Measurements from ENCODE around the gene FAM174C. TPM values are rescaled to one million over a fixed set of nuclear protein-coding genes. Genes with fewer than 3 reads are reported as not detected.

Gene FAM174C
- total RNA-seq, 1 donor from 2014 or later, result 32.7 TPM

- TF ChIP-seq, protein P1, sequence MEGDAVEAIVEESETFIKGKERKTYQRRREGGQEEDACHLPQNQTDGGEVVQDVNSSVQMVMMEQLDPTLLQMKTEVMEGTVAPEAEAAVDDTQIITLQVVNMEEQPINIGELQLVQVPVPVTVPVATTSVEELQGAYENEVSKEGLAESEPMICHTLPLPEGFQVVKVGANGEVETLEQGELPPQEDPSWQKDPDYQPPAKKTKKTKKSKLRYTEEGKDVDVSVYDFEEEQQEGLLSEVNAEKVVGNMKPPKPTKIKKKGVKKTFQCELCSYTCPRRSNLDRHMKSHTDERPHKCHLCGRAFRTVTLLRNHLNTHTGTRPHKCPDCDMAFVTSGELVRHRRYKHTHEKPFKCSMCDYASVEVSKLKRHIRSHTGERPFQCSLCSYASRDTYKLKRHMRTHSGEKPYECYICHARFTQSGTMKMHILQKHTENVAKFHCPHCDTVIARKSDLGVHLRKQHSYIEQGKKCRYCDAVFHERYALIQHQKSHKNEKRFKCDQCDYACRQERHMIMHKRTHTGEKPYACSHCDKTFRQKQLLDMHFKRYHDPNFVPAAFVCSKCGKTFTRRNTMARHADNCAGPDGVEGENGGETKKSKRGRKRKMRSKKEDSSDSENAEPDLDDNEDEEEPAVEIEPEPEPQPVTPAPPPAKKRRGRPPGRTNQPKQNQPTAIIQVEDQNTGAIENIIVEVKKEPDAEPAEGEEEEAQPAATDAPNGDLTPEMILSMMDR (IDR thresholded peaks at IDR 0.05), result no peak
- Mint-ChIP-seq H3K4me1 (ENCODE audit: low read depth) (no peaks in the 10 kb centered on the region), H3K27ac (ENCODE audit: unreplicated experiment) (no peak overlapping the region), H3K36me3 (ENCODE audit: low read depth) (no peaks in the 10 kb centered on the region), H3K4me3 (ENCODE audit: unreplicated experiment) (no peak overlapping the region), H3K27me3 (ENCODE audit: low read depth) (peaks cover 2% of the 10 kb centered on the region), H3K9me3 (ENCODE audit: low read depth) (no peaks in the 10 kb centered on the region)
- DNase-seq (ENCODE audit: low spot score), result no peak
Observed at GRCh38 chr19:1293782-1294604, 18.7 kb downstream of the FAM174C start.

- TF ChIP-seq, protein P1 (IDR thresholded peaks at IDR 0.05), result no peak
- no peak for DNase-seq (ENCODE audit: low spot score)
- Mint-ChIP-seq H3K27me3 (ENCODE audit: low read depth) (peaks cover 2% of the 10 kb centered on the region), H3K9me3 (ENCODE audit: low read depth) (no peaks in the 10 kb centered on the region), H3K36me3 (ENCODE audit: low read depth) (no peaks in the 10 kb centered on the region), H3K27ac (ENCODE audit: unreplicated experiment) (no peak overlapping the region), H3K4me3 (ENCODE audit: unreplicated experiment) (no peak overlapping the region), H3K4me1 (ENCODE audit: low read depth) (no peaks in the 10 kb centered on the region)
Observed at GRCh38 chr19:1294688-1295087, 19.4 kb downstream of the FAM174C start.

DNA sequence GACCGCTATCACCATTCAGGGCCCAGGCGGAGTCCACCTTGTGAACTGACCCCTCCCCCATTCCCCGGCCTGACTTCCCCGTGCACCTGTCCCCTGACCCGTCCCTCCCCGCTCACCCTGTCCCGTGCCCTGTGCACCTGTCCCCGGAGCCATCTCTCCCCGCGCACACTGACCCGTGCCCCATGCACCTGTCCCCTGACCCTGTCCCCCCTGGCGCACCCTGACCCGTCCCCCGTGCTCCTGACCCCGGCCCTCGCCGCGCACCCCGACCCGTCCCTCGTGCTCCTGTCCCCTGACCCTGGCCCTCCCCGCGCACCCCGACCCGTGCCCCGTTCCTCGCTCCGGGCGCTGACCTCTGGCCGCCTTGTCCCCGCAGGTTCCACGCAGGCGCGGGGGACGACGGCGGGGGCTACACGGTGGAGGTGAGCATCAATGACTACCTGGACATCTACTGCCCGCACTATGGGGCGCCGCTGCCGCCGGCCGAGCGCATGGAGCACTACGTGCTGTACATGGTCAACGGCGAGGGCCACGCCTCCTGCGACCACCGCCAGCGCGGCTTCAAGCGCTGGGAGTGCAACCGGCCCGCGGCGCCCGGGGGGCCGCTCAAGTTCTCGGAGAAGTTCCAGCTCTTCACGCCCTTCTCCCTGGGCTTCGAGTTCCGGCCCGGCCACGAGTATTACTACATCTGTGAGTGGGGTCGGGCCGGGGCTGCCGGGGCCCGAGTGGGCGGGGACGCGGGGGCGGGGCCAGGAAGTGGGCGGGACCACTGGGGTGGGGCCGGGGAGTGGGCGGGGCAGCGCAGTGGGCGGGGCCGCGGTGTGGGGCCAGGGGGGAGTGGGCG is 20.1 kb downstream of the FAM174C start:
- no peaks in the 10 kb centered on the region for H3K9me3 Mint-ChIP-seq (ENCODE audit: low read depth)
- no peak overlapping the region for H3K27ac Mint-ChIP-seq (ENCODE audit: unreplicated experiment)
- TF ChIP-seq, protein P1 (IDR thresholded peaks at IDR 0.05), result no peak
- H3K36me3 Mint-ChIP-seq (ENCODE audit: low read depth), result no peaks in the 10 kb centered on the region
- no peak overlapping the region for H3K4me3 Mint-ChIP-seq (ENCODE audit: unreplicated experiment)
- H3K4me1 Mint-ChIP-seq (ENCODE audit: low read depth), result no peaks in the 10 kb centered on the region
- peaks cover 2% of the 10 kb centered on the region for H3K27me3 Mint-ChIP-seq (ENCODE audit: low read depth)
- DNase-seq (ENCODE audit: low spot score), result no peak

- no peak overlapping the region for H3K27ac Mint-ChIP-seq (ENCODE audit: unreplicated experiment)
- H3K9me3 Mint-ChIP-seq (ENCODE audit: low read depth), result no peaks in the 10 kb centered on the region
- H3K4me1 Mint-ChIP-seq (ENCODE audit: low read depth), result no peaks in the 10 kb centered on the region
- TF ChIP-seq, protein P1 (IDR thresholded peaks at IDR 0.05), result no peak
- peaks cover 2% of the 10 kb centered on the region for H3K27me3 Mint-ChIP-seq (ENCODE audit: low read depth)
- H3K36me3 Mint-ChIP-seq (ENCODE audit: low read depth), result no peaks in the 10 kb centered on the region
- H3K4me3 Mint-ChIP-seq (ENCODE audit: unreplicated experiment), result no peak overlapping the region
- DNase-seq (ENCODE audit: low spot score), result no peak
Observed at GRCh38 chr19:1296078-1296477, 20.7 kb downstream of the FAM174C start.

DNA sequence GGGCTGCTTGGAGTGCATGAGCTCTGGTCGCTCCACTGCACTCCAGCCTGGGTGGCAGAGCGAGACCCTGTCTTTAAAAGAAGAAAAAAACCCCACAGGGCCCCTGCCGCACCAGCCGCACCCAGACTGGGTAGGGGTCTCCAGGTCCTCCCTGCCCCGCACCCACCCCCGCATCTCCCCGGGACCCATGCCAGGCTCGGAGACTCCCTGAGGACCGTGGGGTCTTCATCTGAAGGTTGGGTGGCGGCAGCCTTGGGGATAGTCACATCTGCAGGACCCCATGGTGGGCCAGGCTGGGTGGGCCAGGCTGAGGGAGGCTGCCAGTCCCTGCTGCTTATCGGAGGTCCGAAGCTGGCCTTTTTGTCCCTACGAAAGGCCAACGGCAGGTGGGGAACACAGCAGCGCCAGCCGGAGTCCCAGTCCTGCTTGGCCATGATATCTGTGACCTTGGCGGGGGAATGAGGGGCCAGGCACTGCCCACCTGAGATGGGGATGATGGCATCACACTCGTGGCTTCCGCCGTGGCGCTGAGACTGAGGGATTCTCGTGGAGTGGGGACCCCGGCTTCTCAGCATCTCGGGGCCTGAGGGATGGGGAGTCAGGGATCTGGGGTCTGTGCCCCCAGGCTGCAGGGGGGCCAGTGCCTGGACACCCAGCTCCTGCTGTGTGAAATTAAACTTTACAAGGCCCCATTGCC is 21.4 kb downstream of the FAM174C start:
- Mint-ChIP-seq H3K4me3 (ENCODE audit: unreplicated experiment) (no peak overlapping the region), H3K27me3 (ENCODE audit: low read depth) (peaks cover 2% of the 10 kb centered on the region), H3K27ac (ENCODE audit: unreplicated experiment) (no peak overlapping the region), H3K9me3 (ENCODE audit: low read depth) (no peaks in the 10 kb centered on the region), H3K4me1 (ENCODE audit: low read depth) (no peaks in the 10 kb centered on the region), H3K36me3 (ENCODE audit: low read depth) (no peaks in the 10 kb centered on the region)
- TF ChIP-seq, protein P1 (IDR thresholded peaks at IDR 0.05), result no peak
- no peak for DNase-seq (ENCODE audit: low spot score)

All from chondrocyte (in vitro differentiated cells).